ENCODE data around the gene AFTPH. TPM values are rescaled to one million over a fixed set of nuclear protein-coding genes. Genes with fewer than 3 reads are reported as not detected.

Gene AFTPH
- total RNA-seq, 1 donor from 2014 or later = 13.3 TPM

- no peak overlapping the region for H3K27ac Mint-ChIP-seq (ENCODE audit: unreplicated experiment)
- TF ChIP-seq CTCF (IDR thresholded peaks at IDR 0.05; ENCODE audit: partially characterized antibody, unreplicated experiment) = no peak
- no peaks in the 10 kb centered on the region for H3K27me3 Mint-ChIP-seq (ENCODE audit: unreplicated experiment)
- H3K4me3 Mint-ChIP-seq (ENCODE audit: unreplicated experiment) = no peak overlapping the region
- H3K36me3 Mint-ChIP-seq (ENCODE audit: unreplicated experiment) = no peaks in the 10 kb centered on the region
- peaks cover 4% of the 10 kb centered on the region for H3K4me1 Mint-ChIP-seq (ENCODE audit: low read depth, unreplicated experiment)
- no peak for DNase-seq
- H3K9me3 Mint-ChIP-seq (ENCODE audit: unreplicated experiment) = no peaks in the 10 kb centered on the region
Measured at GRCh38 chr2:64542071-64543007, 18.2 kb downstream of the AFTPH start.

- H3K27ac Mint-ChIP-seq (ENCODE audit: unreplicated experiment) = no peak overlapping the region
- peaks cover 4% of the 10 kb centered on the region for H3K4me1 Mint-ChIP-seq (ENCODE audit: low read depth, unreplicated experiment)
- no peak for TF ChIP-seq CTCF (IDR thresholded peaks at IDR 0.05; ENCODE audit: partially characterized antibody, unreplicated experiment)
- no peaks in the 10 kb centered on the region for H3K36me3 Mint-ChIP-seq (ENCODE audit: unreplicated experiment)
- no peak overlapping the region for H3K4me3 Mint-ChIP-seq (ENCODE audit: unreplicated experiment)
- no peaks in the 10 kb centered on the region for H3K9me3 Mint-ChIP-seq (ENCODE audit: unreplicated experiment)
- DNase-seq = no peak
- H3K27me3 Mint-ChIP-seq (ENCODE audit: unreplicated experiment) = no peaks in the 10 kb centered on the region
Measured at GRCh38 chr2:64543008-64543697, 19.0 kb downstream of the AFTPH start.

GRCh38 chr2:64548761-64549160 lies 24.6 kb downstream of the AFTPH start:
- TF ChIP-seq CTCF (IDR thresholded peaks at IDR 0.05; ENCODE audit: partially characterized antibody, unreplicated experiment) = no peak
- no peak for DNase-seq
- no peaks in the 10 kb centered on the region for H3K27me3 Mint-ChIP-seq (ENCODE audit: unreplicated experiment)
- no peaks in the 10 kb centered on the region for H3K36me3 Mint-ChIP-seq (ENCODE audit: unreplicated experiment)
- H3K27ac Mint-ChIP-seq (ENCODE audit: unreplicated experiment) = no peak overlapping the region
- H3K4me1 Mint-ChIP-seq (ENCODE audit: low read depth, unreplicated experiment) = no peaks in the 10 kb centered on the region
- no peak overlapping the region for H3K4me3 Mint-ChIP-seq (ENCODE audit: unreplicated experiment)
- H3K9me3 Mint-ChIP-seq (ENCODE audit: unreplicated experiment) = no peaks in the 10 kb centered on the region

- no peaks in the 10 kb centered on the region for H3K4me1 Mint-ChIP-seq (ENCODE audit: low read depth, unreplicated experiment)
- H3K9me3 Mint-ChIP-seq (ENCODE audit: unreplicated experiment) = no peaks in the 10 kb centered on the region
- no peak for TF ChIP-seq CTCF (IDR thresholded peaks at IDR 0.05; ENCODE audit: partially characterized antibody, unreplicated experiment)
- no peak overlapping the region for H3K27ac Mint-ChIP-seq (ENCODE audit: unreplicated experiment)
- DNase-seq = no peak
- no peaks in the 10 kb centered on the region for H3K36me3 Mint-ChIP-seq (ENCODE audit: unreplicated experiment)
- H3K4me3 Mint-ChIP-seq (ENCODE audit: unreplicated experiment) = no peak overlapping the region
- no peaks in the 10 kb centered on the region for H3K27me3 Mint-ChIP-seq (ENCODE audit: unreplicated experiment)
Measured at GRCh38 chr2:64550042-64550441, 25.9 kb downstream of the AFTPH start.

GRCh38 chr2:64551851-64552250 lies 27.7 kb downstream of the AFTPH start:
- no peaks in the 10 kb centered on the region for H3K36me3 Mint-ChIP-seq (ENCODE audit: unreplicated experiment)
- H3K9me3 Mint-ChIP-seq (ENCODE audit: unreplicated experiment) = no peaks in the 10 kb centered on the region

More at GRCh38 chr2:64551851-64552250, 27.7 kb downstream of the AFTPH start:
- no peaks in the 10 kb centered on the region for H3K4me1 Mint-ChIP-seq (ENCODE audit: low read depth, unreplicated experiment)
- TF ChIP-seq CTCF (IDR thresholded peaks at IDR 0.05; ENCODE audit: partially characterized antibody, unreplicated experiment) = no peak
- H3K4me3 Mint-ChIP-seq (ENCODE audit: unreplicated experiment) = no peak overlapping the region
- no peak overlapping the region for H3K27ac Mint-ChIP-seq (ENCODE audit: unreplicated experiment)
- H3K27me3 Mint-ChIP-seq (ENCODE audit: unreplicated experiment) = no peaks in the 10 kb centered on the region
- DNase-seq = no peak

Measured in glutamatergic neuron (in vitro differentiated cells).